H1 (cell line): ENCODE results near the gene ME1. TPM values are rescaled to one million over a fixed set of nuclear protein-coding genes. Genes with fewer than 3 reads are reported as not detected.

Source experiments
- CTCF ChIP-seq, 3 experiments: IDR thresholded peaks; 1 replicate in 2 of 3; 2 replicates in 1 of 3; pipeline versions ENCODE4 v1.5.1 to v1.6.1; 2011; ENCODE audit warnings: low read length in 3 of 3, mild to moderate bottlenecking in 3 of 3, inconsistent platforms in 2 of 3, low read depth in 1 of 3, moderate library complexity in 1 of 3; ENCODE audit not compliant: insufficient read depth in 1 of 3; ENCODE audit errors: control extremely low read depth in 1 of 3
- E2F6 ChIP-seq: IDR thresholded peaks from 2 replicates; pipeline ENCODE4 v1.6.1; 2012; ENCODE audit warnings: inconsistent platforms
- POLR2AphosphoS5 ChIP-seq: IDR thresholded peaks from 2 replicates; pipeline ENCODE4 v1.6.1; 2011; ENCODE audit warnings: low read depth, low read length
- SRF ChIP-seq: IDR thresholded peaks from 2 replicates; pipeline ENCODE4 v1.6.1; 2011; ENCODE audit warnings: mild to moderate bottlenecking, low read depth, low read length, moderate library complexity
- polyA plus RNA-seq, 7 experiments: library from polyadenylated mRNA; depleted of rRNA in 3 of 7; stranded (reverse) in 5 of 7; unstranded in 2 of 7; fragments of >200 nt in 5 of 7; fragments of 200-250 nt in 2 of 7; gene quantifications; 1 replicate in 5 of 7; 2 replicates in 1 of 7; 4 replicates in 1 of 7; pipeline versions ENCODE4 v1.2.1 to v1.2.3, GENCODE V29; 2011 to 2013; ENCODE audit warnings: missing spikeins in 2 of 7, mixed read lengths in 2 of 7
- total RNA-seq: library from RNA; stranded (reverse); fragmentation: NEBNext Ultra II Directional; extraction: Animal tissue kit (Norgen Biotek cat#: 25700); gene quantifications from 2 replicates; pipeline ENCODE4 v1.2.1, GENCODE V29; 2021

Gene ME1
- total and polyA plus RNA-seq, 2 of the 8 experiments (the other 6 are each of a cell fraction or from before 2014, with no cell fraction given), result 1.3 to 3.9 TPM

GRCh38 chr6:83411731-83412130, 19.1 kb downstream of the ME1 start (continued):
- TF ChIP-seq E2F6 (no peak), SRF (no peak), CTCF (IDR thresholded peaks at IDR 0.05; ENCODE audit: control extremely low read depth in 1 of 3, insufficient read depth in 1 of 3, low read depth in 1 of 3, low read length in 3 of 3) (no peak), POLR2AphosphoS5 (no peak)
